Duodenal mucosa (tissue), 2 donors: ENCODE results near the gene VENTX.
A peak's percentile ranks its signal among the peaks of the same experiment; 100 is the strongest.

ENCODE experiments used
- H3K27ac ChIP-seq: one replicate; pipeline ENCODE4 v1.7.0; 2013; ENCODE audit warnings: low read depth, low read length
- H3K27me3 ChIP-seq, 2 donors: one replicate each; pipeline ENCODE4 v1.7.0; 2013; ENCODE audit warnings: low read length in 2 of 2, control low read depth in 1 of 2; ENCODE audit not compliant: insufficient read depth in 2 of 2, control insufficient read depth in 1 of 2
- H3K36me3 ChIP-seq, 2 donors: one replicate each; pipeline ENCODE4 v1.7.0; 2013; ENCODE audit warnings: low read length in 2 of 2, control low read depth in 1 of 2; ENCODE audit not compliant: insufficient read depth in 2 of 2, control insufficient read depth in 1 of 2
- H3K4me1 ChIP-seq, 2 donors: one replicate each; pipeline ENCODE4 v1.7.0; 2013; ENCODE audit warnings: low read length in 2 of 2, control low read depth in 1 of 2; ENCODE audit not compliant: insufficient read depth in 2 of 2, control insufficient read depth in 1 of 2
- H3K4me3 ChIP-seq, 2 donors: one replicate each; pipeline ENCODE4 v1.7.0; 2013; ENCODE audit warnings: low read length in 2 of 2, low read depth in 1 of 2
- H3K9ac ChIP-seq, 2 donors: one replicate each; pipeline ENCODE4 v1.7.0; 2013; ENCODE audit warnings: low read length in 2 of 2, low read depth in 1 of 2
- H3K9me3 ChIP-seq, 2 donors: one replicate each; pipeline ENCODE4 v1.7.0; 2013; ENCODE audit warnings: low read length in 2 of 2, control low read depth in 1 of 2; ENCODE audit not compliant: control insufficient read depth in 1 of 2

VENTX gene

DNA sequence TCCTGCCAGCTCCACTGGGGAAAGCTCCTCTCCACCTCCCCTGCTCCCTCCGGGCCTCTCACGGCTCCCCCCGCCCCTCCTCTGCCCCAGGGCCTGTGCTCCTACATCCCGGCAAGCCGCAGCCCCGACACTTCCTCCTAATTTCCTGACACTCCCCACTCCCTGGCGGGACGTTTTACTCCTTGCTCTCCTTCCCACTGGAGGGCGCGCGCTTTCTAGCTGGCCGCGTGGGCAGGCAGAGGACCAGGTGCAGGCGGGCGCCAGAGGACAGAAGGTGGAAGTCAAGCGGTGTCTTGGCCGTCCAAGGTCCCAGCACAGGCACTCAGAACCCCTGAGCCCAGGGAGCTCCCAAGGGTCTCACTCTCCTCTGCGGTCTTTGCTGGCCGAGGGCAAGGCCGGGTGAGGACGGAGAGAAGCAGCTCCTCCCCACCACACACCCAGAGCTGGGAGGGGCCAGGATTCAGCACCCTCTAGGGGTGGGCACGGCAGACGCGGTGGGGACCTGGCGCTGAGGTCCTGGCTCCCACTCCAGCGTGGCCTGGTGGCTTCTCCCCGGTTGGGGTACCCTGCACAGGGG is 19.9 kb downstream of the VENTX start:
- Histone ChIP-seq H3K4me3 (peak overlapping the region; percentile 43 to 55), H3K4me1 (peaks cover 31 to 48% of the 10 kb centered on the region in 2 donors)

GRCh38 chr10:133258066-133258817 is 20.6 kb downstream of the VENTX start:
- H3K9ac ChIP-seq = peak overlapping the region; percentile 32
- no peaks in the 10 kb centered on the region for H3K36me3 ChIP-seq
- H3K9me3 ChIP-seq = no peaks in the 10 kb centered on the region
- H3K4me1 ChIP-seq = peaks cover 38 to 54% of the 10 kb centered on the region in 2 donors
- H3K27ac ChIP-seq = peak overlapping the region; percentile 20
- H3K27me3 ChIP-seq = peaks cover 0 to 5% of the 10 kb centered on the region in 2 donors
- H3K4me3 ChIP-seq = peak overlapping the region; percentile 43 to 55

More for the DNA sequence above, 19.9 kb downstream of the VENTX start:
- Histone ChIP-seq H3K36me3 (no peaks in the 10 kb centered on the region), H3K27ac (no peak overlapping the region), H3K9ac (peak overlapping the region; percentile 25 to 32), H3K27me3 (no peaks in the 10 kb centered on the region), H3K9me3 (no peaks in the 10 kb centered on the region)

- H3K27me3 ChIP-seq = peaks cover 0 to 5% of the 10 kb centered on the region in 2 donors
- H3K27ac ChIP-seq = no peak overlapping the region
- no peak overlapping the region for H3K9ac ChIP-seq
Observed at GRCh38 chr10:133258818-133259601, 21.4 kb downstream of the VENTX start.

DNA sequence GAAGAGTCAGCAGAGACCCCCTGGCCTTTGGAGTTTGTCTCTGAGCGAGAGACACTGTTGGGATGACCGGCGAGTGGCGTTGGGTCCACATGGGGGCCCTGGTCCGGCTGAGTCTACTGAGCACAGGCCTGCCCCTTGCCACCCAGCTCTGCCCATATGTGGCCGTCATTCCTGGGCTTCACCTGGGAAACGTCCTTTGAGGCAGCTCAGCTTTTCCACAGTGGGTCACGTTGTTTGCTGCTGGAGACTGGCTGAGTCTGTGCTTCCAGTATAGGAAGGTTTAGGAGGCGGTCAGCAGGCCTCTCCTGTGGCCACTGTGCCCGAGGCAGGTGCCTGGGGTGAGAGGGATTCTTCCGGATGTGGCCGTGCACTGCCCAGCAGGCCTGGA is 21.9 kb downstream of the VENTX start:
- Histone ChIP-seq H3K27me3 (peaks cover 0 to 5% of the 10 kb centered on the region in 2 donors), H3K9ac (no peak overlapping the region), H3K36me3 (no peaks in the 10 kb centered on the region), H3K9me3 (no peaks in the 10 kb centered on the region), H3K4me3 (no peak overlapping the region), H3K4me1 (peaks cover 43 to 60% of the 10 kb centered on the region in 2 donors), H3K27ac (no peak overlapping the region)

More at GRCh38 chr10:133258818-133259601, 21.4 kb downstream of the VENTX start:
- H3K9me3 ChIP-seq = no peaks in the 10 kb centered on the region
- peaks cover 39 to 54% of the 10 kb centered on the region in 2 donors for H3K4me1 ChIP-seq
- no peak overlapping the region for H3K4me3 ChIP-seq
- no peaks in the 10 kb centered on the region for H3K36me3 ChIP-seq

- Histone ChIP-seq H3K4me3 (peak overlapping the region; percentile 62 to 71), H3K4me1 (peaks cover 43 to 70% of the 10 kb centered on the region in 2 donors), H3K27me3 (peaks cover 0 to 5% of the 10 kb centered on the region in 2 donors), H3K36me3 (no peaks in the 10 kb centered on the region), H3K9me3 (no peaks in the 10 kb centered on the region), H3K27ac (peak overlapping the region; percentile 70), H3K9ac (peak overlapping the region; percentile 43 to 69)
Observed at GRCh38 chr10:133260895-133261725, 23.5 kb downstream of the VENTX start.

- Histone ChIP-seq H3K27ac (peak overlapping the region; percentile 70), H3K27me3 (peaks cover 0 to 5% of the 10 kb centered on the region in 2 donors), H3K4me3 (peak overlapping the region; percentile 62 to 71), H3K9ac (peak overlapping the region; percentile 43 to 69), H3K36me3 (no peaks in the 10 kb centered on the region), H3K9me3 (no peaks in the 10 kb centered on the region), H3K4me1 (peaks cover 43 to 70% of the 10 kb centered on the region in 2 donors)
Observed at GRCh38 chr10:133261726-133262325, 24.2 kb downstream of the VENTX start.

DNA sequence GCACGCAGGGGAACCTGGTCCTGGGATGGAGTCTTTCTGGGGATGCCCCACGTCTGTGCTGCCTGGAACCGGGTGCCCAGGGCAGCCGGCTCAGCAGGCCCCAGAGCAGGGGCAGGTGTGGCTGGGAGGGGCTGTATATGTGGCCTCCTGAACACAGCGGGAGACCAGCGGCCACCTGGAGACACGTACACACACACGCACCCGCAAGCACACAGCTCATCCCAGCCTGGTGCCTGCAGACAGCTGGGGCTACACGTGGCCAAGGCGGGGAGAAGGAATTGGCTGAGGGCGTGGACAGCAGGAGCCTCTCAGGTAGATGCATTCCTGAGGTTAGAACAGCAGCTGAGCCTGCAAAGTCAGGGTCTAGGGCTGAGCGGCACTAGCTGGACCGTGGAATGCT is 25.0 kb downstream of the VENTX start:
- Histone ChIP-seq H3K27me3 (peaks cover 0 to 5% of the 10 kb centered on the region in 2 donors), H3K9ac (no peak overlapping the region), H3K36me3 (no peaks in the 10 kb centered on the region), H3K4me3 (no peak overlapping the region), H3K4me1 (peaks cover 40 to 63% of the 10 kb centered on the region in 2 donors), H3K27ac (no peak overlapping the region), H3K9me3 (no peaks in the 10 kb centered on the region)

GRCh38 chr10:133263674-133264073 is 26.0 kb downstream of the VENTX start:
- H3K27me3 ChIP-seq = peaks cover 0 to 5% of the 10 kb centered on the region in 2 donors

DNA sequence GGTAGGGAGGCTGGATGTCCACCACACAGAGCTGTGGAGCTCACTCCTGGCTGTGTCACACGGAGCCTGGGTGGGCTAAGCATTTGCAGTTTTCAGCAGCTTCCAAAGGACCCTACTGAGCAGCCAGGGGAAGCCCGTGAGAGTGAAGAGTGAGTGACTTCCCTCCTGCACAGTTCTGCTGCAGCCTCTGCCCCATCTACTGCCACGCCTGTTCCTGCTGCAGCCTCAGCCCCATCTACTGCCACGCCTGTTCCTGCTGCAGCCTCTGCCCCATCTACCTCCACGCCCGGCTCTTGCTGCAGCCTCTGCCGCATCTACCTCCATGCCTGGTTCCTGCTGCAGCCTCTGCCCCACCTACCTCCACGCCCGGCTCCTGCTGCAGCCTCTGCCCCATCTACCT is 26.8 kb downstream of the VENTX start:
- Histone ChIP-seq H3K4me1 (peaks cover 23 to 45% of the 10 kb centered on the region in 2 donors), H3K27ac (no peak overlapping the region), H3K27me3 (peaks cover 0 to 5% of the 10 kb centered on the region in 2 donors), H3K36me3 (no peaks in the 10 kb centered on the region), H3K9me3 (no peaks in the 10 kb centered on the region), H3K4me3 (no peak overlapping the region), H3K9ac (no peak overlapping the region)

More at GRCh38 chr10:133263674-133264073, 26.0 kb downstream of the VENTX start:
- H3K27ac ChIP-seq = no peak overlapping the region
- H3K9me3 ChIP-seq = no peaks in the 10 kb centered on the region
- H3K36me3 ChIP-seq = no peaks in the 10 kb centered on the region
- no peak overlapping the region for H3K4me3 ChIP-seq
- H3K4me1 ChIP-seq = peaks cover 31 to 53% of the 10 kb centered on the region in 2 donors
- no peak overlapping the region for H3K9ac ChIP-seq
